ENCODE data around the gene SAMD11. TPM values are rescaled to one million over a fixed set of nuclear protein-coding genes. Genes with fewer than 3 reads are reported as not detected.

Gene SAMD11
- total and polyA plus RNA-seq, 2 donors from 2014 or later, result 13.3 to 21.4 TPM

- peaks cover 3 to 53% (median 8%) of the 10 kb centered on the region in 3 donors for H3K4me1 ChIP-seq (ENCODE audit: control insufficient read depth in 2 of 3, insufficient read depth in 2 of 3, low read depth in 1 of 3, low read length in 3 of 3)
- H3K9me3 ChIP-seq (ENCODE audit: control insufficient read depth in 2 of 3, insufficient read depth in 1 of 3, low read length in 3 of 3), result no peaks in the 10 kb centered on the region
- no peaks in the 10 kb centered on the region for H3K36me3 ChIP-seq (ENCODE audit: control insufficient read depth in 2 of 3, insufficient read depth in 3 of 3, low read length in 3 of 3)
- no peak overlapping the region for H3K4me3 ChIP-seq (ENCODE audit: low read length in 3 of 3)
- FAIRE-seq, result no peak
- intact Hi-C loops (cut with DNase I), result no loop called here
- no peaks in the 10 kb centered on the region for H3K27me3 ChIP-seq (ENCODE audit: control insufficient read depth, insufficient read depth, low read length)
- H3K27ac ChIP-seq (ENCODE audit: low read depth in 2 of 2, low read length in 2 of 2), result no peak overlapping the region
- TF ChIP-seq CTCF (IDR thresholded peaks at IDR 0.05; ENCODE audit: borderline replicate concordance, extremely low read depth, insufficient read depth), result no peak
- peak; percentile 64 to 85 (median 74) for DNase-seq
- H3K9ac ChIP-seq (ENCODE audit: low read length in 3 of 3), result no peak overlapping the region
Observed at GRCh38 chr1:917466-918091, 6.1 kb upstream of the SAMD11 start.

- TF ChIP-seq CTCF (IDR thresholded peaks at IDR 0.05; ENCODE audit: borderline replicate concordance, extremely low read depth, insufficient read depth), result no peak
- no peak overlapping the region for H3K4me3 ChIP-seq (ENCODE audit: low read length in 3 of 3)
- H3K4me1 ChIP-seq (ENCODE audit: control insufficient read depth in 2 of 3, insufficient read depth in 2 of 3, low read depth in 1 of 3, low read length in 3 of 3), result peaks cover 3 to 56% (median 8%) of the 10 kb centered on the region in 3 donors
- FAIRE-seq (no peak), DNase-seq (peak in 2 of 5 donors; percentile 57 to 68)
- intact Hi-C loops (cut with DNase I), result no loop called here
- no peak overlapping the region for H3K27ac ChIP-seq (ENCODE audit: low read depth in 2 of 2, low read length in 2 of 2)
- no peaks in the 10 kb centered on the region for H3K36me3 ChIP-seq (ENCODE audit: control insufficient read depth in 2 of 3, insufficient read depth in 3 of 3, low read length in 3 of 3)
- H3K27me3 ChIP-seq (ENCODE audit: control insufficient read depth, insufficient read depth, low read length), result no peaks in the 10 kb centered on the region
- H3K9ac ChIP-seq (ENCODE audit: low read length in 3 of 3), result no peak overlapping the region
- no peaks in the 10 kb centered on the region for H3K9me3 ChIP-seq (ENCODE audit: control insufficient read depth in 2 of 3, insufficient read depth in 1 of 3, low read length in 3 of 3)
Observed at GRCh38 chr1:918353-918752, 5.4 kb upstream of the SAMD11 start.

- H3K9me3 ChIP-seq (ENCODE audit: control insufficient read depth in 2 of 3, insufficient read depth in 1 of 3, low read length in 3 of 3), result no peaks in the 10 kb centered on the region
- no peak overlapping the region for H3K4me3 ChIP-seq (ENCODE audit: low read length in 3 of 3)
- no peak for FAIRE-seq
- no peaks in the 10 kb centered on the region for H3K27me3 ChIP-seq (ENCODE audit: control insufficient read depth, insufficient read depth, low read length)
- peaks cover 3 to 55% (median 8%) of the 10 kb centered on the region in 3 donors for H3K4me1 ChIP-seq (ENCODE audit: control insufficient read depth in 2 of 3, insufficient read depth in 2 of 3, low read depth in 1 of 3, low read length in 3 of 3)
- DNase-seq, result peak in 1 of 5 donors; percentile 60
- TF ChIP-seq CTCF (IDR thresholded peaks at IDR 0.05; ENCODE audit: borderline replicate concordance, extremely low read depth, insufficient read depth), result no peak
- H3K36me3 ChIP-seq (ENCODE audit: control insufficient read depth in 2 of 3, insufficient read depth in 3 of 3, low read length in 3 of 3), result no peaks in the 10 kb centered on the region
- intact Hi-C loops (cut with DNase I), result no loop called here
- H3K27ac ChIP-seq (ENCODE audit: low read depth in 2 of 2, low read length in 2 of 2), result no peak overlapping the region
- H3K9ac ChIP-seq (ENCODE audit: low read length in 3 of 3), result no peak overlapping the region
Observed at GRCh38 chr1:918843-919242, 4.9 kb upstream of the SAMD11 start.
